H1 (cell line): ENCODE measurements around the gene ADAM22. TPM values are rescaled to one million over a fixed set of nuclear protein-coding genes. Genes with fewer than 3 reads are reported as not detected.

ENCODE experiments used
- CTCF ChIA-PET: fragments of 300-600 bp; sonication (Branson Sonifier 250); formaldehyde crosslinking; loops from one replicate; lab custom pipeline; 2021; ENCODE audit not compliant: partially characterized antibody; lab: Charles Lee
- POLR2A ChIA-PET: fragments of 300-600 bp; sonication (Branson Sonifier 250); formaldehyde crosslinking; loops from one replicate; lab custom pipeline; 2021; ENCODE audit warnings: inconsistent platforms; ENCODE audit not compliant: partially characterized antibody; lab: Charles Lee
- DNase-seq, 2 experiments: peaks; one replicate each; pipeline versions ENCODE4 v3.0.0 to v3.0.0-alpha.2; 2010 to 2022; ENCODE audit warnings: low spot score in 2 of 2, low read depth in 1 of 2, mixed read lengths in 1 of 2
- FAIRE-seq: peaks from 2 replicates; lab custom pipeline; 2011; peaks lifted over from hg19 to GRCh38; lab: Jason Lieb, UNC
- H2AFZ ChIP-seq: 2 replicates; pipeline ENCODE4 v1.8.1; 2012; ENCODE audit warnings: low read length, inconsistent platforms
- H2AK5ac ChIP-seq: 2 replicates; pipeline ENCODE4 v1.6.1; 2013; ENCODE audit warnings: low read depth, low read length
- H2BK120ac ChIP-seq: replicated peaks from 2 replicates; pipeline ENCODE3; 2013; ENCODE audit warnings: low read depth, low read length, inconsistent platforms
- H2BK12ac ChIP-seq: 2 replicates; pipeline ENCODE4 v1.6.1; 2013; ENCODE audit warnings: low read depth, low read length
- H2BK15ac ChIP-seq: 2 replicates; pipeline ENCODE4 v1.6.1; 2013; ENCODE audit warnings: low read length
- H2BK20ac ChIP-seq: 2 replicates; pipeline ENCODE4 v1.6.1; 2013; ENCODE audit warnings: low read length
- H2BK5ac ChIP-seq: 2 replicates; pipeline ENCODE4 v1.6.1; 2013; ENCODE audit warnings: low read depth, low read length
- H3K14ac ChIP-seq: 2 replicates; pipeline ENCODE4 v1.6.1; 2013; ENCODE audit warnings: inconsistent platforms; ENCODE audit not compliant: insufficient read length
- H3K18ac ChIP-seq: 2 replicates; pipeline ENCODE4 v1.6.1; 2013; ENCODE audit warnings: low read length; ENCODE audit errors: extremely low read depth
- H3K23ac ChIP-seq: 2 replicates; pipeline ENCODE4 v1.6.1; 2013; ENCODE audit warnings: inconsistent platforms; ENCODE audit not compliant: insufficient read length
- H3K23me2 ChIP-seq: 2 replicates; pipeline ENCODE4 v1.6.1; 2013; ENCODE audit warnings: low read depth, low read length
- H3K27ac ChIP-seq: 2 replicates; pipeline ENCODE4 v1.6.1; 2011; ENCODE audit warnings: low read depth, low read length, inconsistent platforms
- H3K27me3 ChIP-seq, 4 experiments: replicated peaks in 1 of 4; 1 replicate in 1 of 4; 2 replicates in 3 of 4; pipeline versions ENCODE4 v1.6.1 to v1.8.1; 2011 to 2013; ENCODE audit warnings: low read length in 3 of 4, mild to moderate bottlenecking in 3 of 4, inconsistent platforms in 2 of 4, mixed read lengths in 2 of 4, moderate library complexity in 1 of 4; ENCODE audit not compliant: control insufficient read depth in 3 of 4, insufficient read depth in 3 of 4; ENCODE audit errors: extremely low read depth in 1 of 4
- H3K36me3 ChIP-seq, 4 experiments: 2 replicates each; pipeline versions ENCODE4 v1.6.1 to v1.8.1; 2011 to 2013; ENCODE audit warnings: mild to moderate bottlenecking in 4 of 4, low read length in 3 of 4, moderate library complexity in 2 of 4, control low read depth in 1 of 4, inconsistent platforms in 1 of 4; ENCODE audit not compliant: insufficient read depth in 4 of 4, control insufficient read depth in 2 of 4
- H3K4ac ChIP-seq: replicated peaks from 2 replicates; pipeline ENCODE3; 2013; ENCODE audit warnings: low read length, low read depth, mixed read lengths, inconsistent platforms; ENCODE audit not compliant: insufficient read length
- H3K4me1 ChIP-seq, 4 experiments: replicated peaks in 1 of 4; 1 replicate in 1 of 4; 2 replicates in 3 of 4; pipeline versions ENCODE4 v1.6.1 to v1.8.1; 2011 to 2013; ENCODE audit warnings: low read length in 3 of 4, inconsistent platforms in 2 of 4, mixed read lengths in 1 of 4; ENCODE audit not compliant: insufficient read depth in 4 of 4, control insufficient read depth in 3 of 4
- H3K4me2 ChIP-seq, 2 experiments: 2 replicates each; pipeline versions ENCODE4 v1.6.1 to v1.8.1; 2011 to 2013; ENCODE audit warnings: low read depth in 2 of 2, low read length in 2 of 2, control low read depth in 1 of 2, inconsistent platforms in 1 of 2, mild to moderate bottlenecking in 1 of 2; ENCODE audit not compliant: insufficient read depth in 1 of 2
- H3K4me3 ChIP-seq, 4 experiments: fragments of 200-600, 300-600 bp in 1 of 4; sonication (generic), shearing (Covaris generic), sonication (Bioruptor Twin) in 1 of 4; 2 replicates each; pipeline versions ENCODE4 v1.5.1 to v1.8.1; 2011 to 2016; ENCODE audit warnings: low read length in 4 of 4, low read depth in 3 of 4, control low read depth in 2 of 4, inconsistent platforms in 2 of 4, mild to moderate bottlenecking in 2 of 4, mixed read lengths in 1 of 4, moderate library complexity in 1 of 4; ENCODE audit not compliant: insufficient read depth in 2 of 4; ENCODE audit errors: extremely low read depth in 1 of 4
- H3K56ac ChIP-seq: replicated peaks from 2 replicates; pipeline ENCODE3; 2013; ENCODE audit warnings: low read depth, mild to moderate bottlenecking, mixed read lengths, low read length, inconsistent platforms; ENCODE audit not compliant: insufficient read length
- H3K79me1 ChIP-seq: 2 replicates; pipeline ENCODE4 v1.6.1; 2013; ENCODE audit warnings: low read depth, low read length, control low read depth
- H3K79me2 ChIP-seq, 2 experiments: 2 replicates each; pipeline versions ENCODE4 v1.6.1 to v1.8.1; 2012 to 2013; ENCODE audit warnings: low read length in 2 of 2, mild to moderate bottlenecking in 2 of 2, inconsistent platforms in 1 of 2; ENCODE audit not compliant: insufficient read depth in 2 of 2, control insufficient read depth in 1 of 2
- H3K9ac ChIP-seq, 4 experiments: replicated peaks in 1 of 4; 1 replicate in 1 of 4; 2 replicates in 3 of 4; pipeline versions ENCODE4 v1.6.1 to v1.8.1; 2011 to 2013; ENCODE audit warnings: low read depth in 3 of 4, low read length in 3 of 4, control low read depth in 2 of 4, mild to moderate bottlenecking in 2 of 4, moderate library complexity in 2 of 4, inconsistent platforms in 1 of 4; ENCODE audit errors: extremely low read depth in 1 of 4
- H3K9me3 ChIP-seq, 2 experiments: 2 replicates each; pipeline versions ENCODE4 v1.6.1 to v1.8.1; 2012 to 2013; ENCODE audit warnings: mild to moderate bottlenecking in 2 of 2, moderate library complexity in 2 of 2, control low read depth in 1 of 2, inconsistent platforms in 1 of 2, low read depth in 1 of 2, low read length in 1 of 2, mixed read lengths in 1 of 2; ENCODE audit not compliant: insufficient read depth in 2 of 2
- H4K20me1 ChIP-seq, 2 experiments: replicated peaks in 1 of 2; 2 replicates each; pipeline versions ENCODE3 to v1.8.1; 2011 to 2013; ENCODE audit warnings: inconsistent platforms in 2 of 2, low read length in 2 of 2, mild to moderate bottlenecking in 1 of 2; ENCODE audit not compliant: insufficient read depth in 2 of 2, control insufficient read depth in 1 of 2
- H4K5ac ChIP-seq: 2 replicates; pipeline ENCODE4 v1.6.1; 2013; ENCODE audit warnings: low read length, low read depth, mixed read lengths, inconsistent platforms; ENCODE audit not compliant: insufficient read length
- H4K8ac ChIP-seq: 2 replicates; pipeline ENCODE4 v1.8.0; 2013; ENCODE audit warnings: mild to moderate bottlenecking, moderate library complexity, low read length, inconsistent platforms; ENCODE audit not compliant: insufficient read depth; ENCODE audit errors: extremely low read depth
- H4K91ac ChIP-seq: replicated peaks from 2 replicates; pipeline ENCODE3; 2013; ENCODE audit warnings: low read length, mixed read lengths, inconsistent platforms; ENCODE audit not compliant: insufficient read length
- FOSL1 ChIP-seq: IDR thresholded peaks from 2 replicates; pipeline ENCODE4 v1.6.1; 2011; ENCODE audit warnings: mild to moderate bottlenecking, low read depth, low read length, moderate library complexity; ENCODE audit not compliant: insufficient read depth
- GABPA ChIP-seq: IDR thresholded peaks from 2 replicates; pipeline ENCODE4 v1.6.1; 2011; ENCODE audit warnings: mild to moderate bottlenecking, low read length, moderate library complexity, borderline replicate concordance; ENCODE audit not compliant: insufficient read depth
- JUN ChIP-seq: IDR thresholded peaks from 2 replicates; pipeline ENCODE4 v1.6.1; 2011; ENCODE audit warnings: low read depth, mild to moderate bottlenecking, improper control_type of control experiment, low read length
- polyA plus RNA-seq, 7 experiments: library from polyadenylated mRNA; depleted of rRNA in 3 of 7; stranded (reverse) in 5 of 7; unstranded in 2 of 7; fragments of >200 nt in 5 of 7; fragments of 200-250 nt in 2 of 7; gene quantifications; 1 replicate in 5 of 7; 2 replicates in 1 of 7; 4 replicates in 1 of 7; pipeline versions ENCODE4 v1.2.1 to v1.2.3, GENCODE V29; 2011 to 2013; ENCODE audit warnings: missing spikeins in 2 of 7, mixed read lengths in 2 of 7
- total RNA-seq: library from RNA; stranded (reverse); fragmentation: NEBNext Ultra II Directional; extraction: Animal tissue kit (Norgen Biotek cat#: 25700); gene quantifications from 2 replicates; pipeline ENCODE4 v1.2.1, GENCODE V29; 2021

The ADAM22 gene
- total and polyA plus RNA-seq, 2 of the 8 experiments (the other 6 are each of a cell fraction or from before 2014, with no cell fraction given) = 4.6 to 21.4 TPM

DNA sequence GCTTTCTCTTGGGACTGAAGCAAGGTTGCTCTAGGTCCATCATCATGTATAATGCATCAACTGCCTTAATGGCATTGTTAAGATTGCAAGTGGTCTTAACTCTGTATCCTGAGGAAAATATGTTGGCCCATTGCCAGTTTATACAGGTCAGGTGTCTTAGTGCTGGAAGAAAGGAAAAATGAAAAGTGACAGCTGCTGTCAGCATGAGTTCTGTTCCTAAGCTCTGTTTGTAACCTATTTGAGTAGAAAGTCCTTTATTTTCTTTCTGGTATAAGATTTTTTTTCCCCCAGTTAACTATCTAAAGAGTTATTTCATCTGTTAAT lies 158.6 kb downstream of the ADAM22 start:
- H2BK12ac ChIP-seq = no peak overlapping the region
- H2AFZ ChIP-seq = no peak overlapping the region
- no peak overlapping the region for H3K23ac ChIP-seq
- no peak overlapping the region for H2BK15ac ChIP-seq
- H3K27me3 ChIP-seq = no peaks in the 10 kb centered on the region
- ChIA-PET CTCF (interaction anchor here (0.7 kb wide), 1 partner anchor 72 kb away, joined by 3 read pairs; no protein-coding TSS in a partner anchor), POLR2A (interaction anchor here (1.1 kb wide), 1 partner anchor 158 kb away, joined by 4 read pairs; no protein-coding TSS in a partner anchor)
- H2BK5ac ChIP-seq = no peak overlapping the region
- H3K9me3 ChIP-seq = no peaks in the 10 kb centered on the region
- H4K5ac ChIP-seq = no peak overlapping the region
- H4K8ac ChIP-seq = no peak overlapping the region
- H3K79me1 ChIP-seq = no peaks in the 10 kb centered on the region
- no peaks in the 10 kb centered on the region for H3K79me2 ChIP-seq
- no peak overlapping the region for H2BK120ac ChIP-seq
- H2AK5ac ChIP-seq = no peak overlapping the region
- no peaks in the 10 kb centered on the region for H3K36me3 ChIP-seq
- H3K4me1 ChIP-seq = no peaks in the 10 kb centered on the region
- H3K4me3 ChIP-seq = no peak overlapping the region
- no peak overlapping the region for H3K9ac ChIP-seq
- FAIRE-seq (no peak), DNase-seq (no peak)
- H4K20me1 ChIP-seq = no peaks in the 10 kb centered on the region
- H3K4me2 ChIP-seq = no peak overlapping the region
- no peak overlapping the region for H3K18ac ChIP-seq
- H3K23me2 ChIP-seq = no peaks in the 10 kb centered on the region
- H3K56ac ChIP-seq = no peak overlapping the region
- H4K91ac ChIP-seq = no peak overlapping the region
- no peak overlapping the region for H3K27ac ChIP-seq
- H3K4ac ChIP-seq = no peak overlapping the region
- H2BK20ac ChIP-seq = no peak overlapping the region
- H3K14ac ChIP-seq = no peak overlapping the region
- no peak for TF ChIP-seq FOSL1
- TF ChIP-seq JUN = no peak
- TF ChIP-seq GABPA = no peak
